Erythroblast (primary cell): Measurements from ENCODE around the gene RALGAPA1.
A peak's percentile ranks its signal among the peaks of the same experiment; 100 is the strongest.
"Not testable (repeated sequence)": the region's sequence is repeated elsewhere in the genome, so short reads cannot be mapped to it uniquely, and the experiment has no call there.

Experiments
- DNase-seq, 2 experiments: peaks; one replicate each; lab custom pipeline; 2025; lab: John Stamatoyannopoulos, UW
- GATA1 ChIP-seq: IDR thresholded peaks from 2 replicates; pipeline ENCODE4 v1.6.1; 2011; ENCODE audit warnings: low read depth, mild to moderate bottlenecking, control low read depth, low read length, moderate library complexity
- POLR2A ChIP-seq: IDR thresholded peaks from 2 replicates; pipeline ENCODE4 v1.6.1; 2011; ENCODE audit warnings: mild to moderate bottlenecking, low read length

RALGAPA1 gene

DNA sequence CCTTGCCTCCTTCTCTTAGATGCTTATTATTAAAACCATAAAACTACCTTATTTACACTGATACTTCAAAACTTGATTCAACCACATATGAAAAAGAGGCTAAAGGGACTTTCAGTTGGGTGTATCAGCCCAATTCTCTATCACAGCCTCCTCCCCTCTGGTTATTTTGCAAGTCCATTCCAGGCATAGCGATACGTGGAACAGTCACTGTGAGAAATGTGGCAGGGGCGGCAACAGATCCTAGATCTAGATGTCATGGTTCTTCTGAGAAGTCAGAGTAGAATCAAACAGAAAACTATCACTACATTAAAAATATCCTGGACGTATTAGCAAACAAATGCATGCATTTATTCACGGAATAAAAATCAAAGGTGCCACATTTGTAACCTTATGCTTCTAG, 83.2 kb downstream of the RALGAPA1 start:
- no peak for DNase-seq

DNA sequence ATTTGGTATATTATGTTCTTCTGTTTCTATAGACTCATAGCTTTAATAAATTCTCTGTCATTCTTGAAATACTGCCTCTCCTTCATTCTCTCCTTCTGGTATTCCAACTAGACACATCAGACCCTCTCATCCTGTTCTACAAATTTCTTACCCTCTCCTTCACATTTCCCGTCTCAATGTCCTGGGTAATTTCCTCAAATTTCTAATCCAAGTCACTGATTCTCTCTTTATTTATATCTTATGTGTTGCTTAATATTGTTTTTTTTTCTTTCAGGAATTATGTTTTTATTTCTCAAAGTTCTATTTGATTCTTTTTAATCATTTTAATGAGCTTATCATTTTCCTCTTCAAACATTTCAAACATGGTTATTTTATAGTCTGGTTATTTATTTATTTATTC, 94.0 kb downstream of the RALGAPA1 start:
- no peak for DNase-seq
- TF ChIP-seq GATA1 (no peak), POLR2A (no peak)

More for the DNA sequence above, 83.2 kb downstream of the RALGAPA1 start:
- TF ChIP-seq GATA1 (no peak), POLR2A (no peak)

DNA sequence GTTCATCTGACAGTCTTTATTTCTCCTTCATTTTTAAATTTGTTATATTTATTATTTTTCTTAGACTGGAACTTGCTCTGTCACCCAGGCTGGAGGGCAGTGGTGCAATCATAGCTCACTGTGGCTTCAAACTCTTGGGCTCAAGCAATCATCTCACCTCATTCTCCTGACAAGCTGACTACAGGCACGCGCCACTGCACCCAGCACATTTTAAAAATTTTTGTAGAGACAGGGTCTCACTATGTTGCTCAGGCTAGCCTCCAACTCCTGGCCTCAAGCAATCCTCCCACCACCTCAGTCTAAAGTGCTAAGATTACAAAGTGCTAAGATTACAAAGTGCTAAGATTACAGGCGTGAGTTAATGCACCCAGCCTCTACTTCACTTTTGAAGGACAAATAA, 96.6 kb downstream of the RALGAPA1 start:
- TF ChIP-seq POLR2A (no peak), GATA1 (no peak)
- DNase-seq: no peak

DNA sequence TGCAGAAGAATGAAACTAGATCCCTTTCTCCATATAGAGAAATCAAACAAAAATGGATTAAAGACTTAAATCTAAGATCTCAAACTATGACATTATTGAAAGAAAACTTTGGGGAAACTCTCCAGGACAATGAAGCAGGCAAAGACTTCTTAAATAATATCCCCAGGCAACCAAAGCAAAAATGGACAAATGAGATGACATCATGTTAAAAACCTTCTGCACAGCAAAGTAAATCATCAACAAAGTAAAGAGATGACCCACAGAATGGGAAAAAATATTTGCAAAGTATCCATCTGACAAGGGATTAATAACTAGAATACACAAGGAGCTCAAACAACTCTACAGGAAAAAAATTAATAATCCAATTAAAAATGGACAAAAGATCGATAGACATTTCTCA, 101.0 kb downstream of the RALGAPA1 start:
- TF ChIP-seq POLR2A (no peak), GATA1 (no peak)
- DNase-seq: no peak

DNA sequence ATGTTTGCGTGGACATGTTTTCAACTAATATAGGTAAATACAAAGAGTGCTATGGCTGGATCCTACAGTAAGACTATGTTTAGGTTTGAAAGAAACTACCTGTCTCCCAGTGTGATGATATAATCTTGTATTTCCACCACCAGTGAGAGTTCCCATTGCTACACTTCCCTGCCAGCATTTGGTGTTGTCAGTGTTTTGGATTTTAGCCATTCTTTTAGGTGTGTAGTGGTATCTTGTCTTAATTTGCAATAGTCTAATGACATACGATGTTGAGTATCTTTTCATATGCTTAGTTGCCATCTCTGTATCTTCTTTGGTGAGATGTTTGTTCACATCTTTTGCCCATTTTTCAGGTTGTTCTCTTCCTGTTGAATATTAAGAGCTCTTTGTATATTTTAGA, 103.5 kb downstream of the RALGAPA1 start:
- TF ChIP-seq POLR2A: no peak
- TF ChIP-seq GATA1: no peak
- DNase-seq: no peak

DNA sequence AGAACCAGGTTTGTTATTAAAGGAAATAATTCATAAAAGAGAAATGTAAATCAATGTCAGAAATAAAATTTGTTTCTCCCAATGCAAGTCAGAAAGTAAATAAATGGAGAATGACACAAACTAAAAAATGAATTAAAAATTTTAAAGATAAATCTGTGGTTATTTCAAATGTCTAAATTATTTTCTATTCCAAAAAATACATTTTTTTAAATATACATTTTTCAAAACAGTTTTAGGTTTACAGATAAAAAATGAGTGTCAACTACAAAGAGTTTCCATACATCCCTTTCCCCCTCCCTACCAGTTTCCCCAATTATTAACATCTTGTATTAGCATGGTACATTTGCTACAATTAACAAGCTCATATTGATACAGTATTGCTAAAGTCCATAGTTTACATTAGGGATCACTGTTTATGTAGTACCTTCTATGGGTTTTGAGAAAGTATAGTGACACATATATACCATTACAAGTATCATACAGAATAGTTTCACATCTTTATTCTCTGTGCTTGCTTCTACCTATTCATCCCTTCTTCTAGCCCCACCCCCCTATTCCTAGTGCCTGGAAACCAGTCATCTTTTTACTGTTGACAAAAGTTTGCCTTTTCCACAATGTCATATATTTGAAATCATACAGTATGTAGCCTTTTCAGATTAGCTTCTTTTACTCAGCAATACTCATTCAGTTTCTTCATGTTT, 104.2 kb downstream of the RALGAPA1 start:
- DNase-seq: no peak
- TF ChIP-seq POLR2A: no peak
- TF ChIP-seq GATA1: no peak

DNA sequence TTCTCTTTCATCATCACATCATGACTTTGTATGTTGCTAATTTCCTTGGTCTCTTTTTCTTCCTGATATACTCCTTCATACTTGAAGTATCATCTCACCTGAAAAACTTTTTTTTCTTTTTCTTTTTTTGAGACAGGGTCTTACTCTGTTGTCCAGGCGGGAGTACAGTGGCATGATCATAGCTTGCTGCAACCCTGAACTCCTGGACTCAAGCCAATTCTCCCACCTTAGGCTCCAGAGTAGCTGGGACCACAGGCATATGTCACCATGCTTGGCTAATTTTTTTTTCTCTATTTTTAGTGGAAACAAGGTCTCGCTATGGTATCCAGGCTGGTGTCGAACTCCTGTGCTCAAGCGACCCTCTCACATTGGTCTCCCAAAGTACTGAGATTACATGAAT, 107.6 kb downstream of the RALGAPA1 start:
- no peak for DNase-seq
- TF ChIP-seq POLR2A: no peak
- no peak for TF ChIP-seq GATA1

DNA sequence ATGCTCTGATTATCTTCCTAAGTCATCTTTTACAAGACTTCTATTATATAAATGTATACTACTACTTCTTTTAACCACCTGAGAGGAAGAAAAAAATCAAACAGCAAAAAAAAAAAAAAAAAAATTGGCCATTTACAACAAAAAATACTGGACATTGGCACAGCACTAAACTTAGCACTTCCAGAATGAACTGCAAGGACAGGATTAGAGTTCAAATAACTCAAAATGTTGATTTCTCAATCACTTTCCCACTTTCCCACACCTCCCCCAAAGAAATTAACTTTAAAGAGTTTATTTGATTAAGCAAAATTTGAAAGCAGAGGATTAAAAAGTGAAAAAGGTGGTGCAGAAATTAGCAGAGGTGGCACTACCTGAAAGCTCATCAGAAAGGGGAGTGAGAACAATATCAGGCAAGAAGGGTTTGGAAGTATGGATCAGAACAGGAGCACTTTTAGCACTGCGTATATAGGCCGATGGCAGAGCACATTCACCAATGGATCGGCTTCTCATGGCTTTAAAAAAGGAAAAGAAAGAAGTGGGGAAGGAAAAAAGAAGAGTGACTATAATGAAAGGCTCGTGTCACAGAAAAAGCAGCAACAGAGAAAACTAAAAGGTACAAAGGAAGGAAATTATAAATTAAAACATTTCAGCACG, 109.2 kb downstream of the RALGAPA1 start:
- TF ChIP-seq POLR2A: no peak
- TF ChIP-seq GATA1: no peak
- no peak for DNase-seq

DNA sequence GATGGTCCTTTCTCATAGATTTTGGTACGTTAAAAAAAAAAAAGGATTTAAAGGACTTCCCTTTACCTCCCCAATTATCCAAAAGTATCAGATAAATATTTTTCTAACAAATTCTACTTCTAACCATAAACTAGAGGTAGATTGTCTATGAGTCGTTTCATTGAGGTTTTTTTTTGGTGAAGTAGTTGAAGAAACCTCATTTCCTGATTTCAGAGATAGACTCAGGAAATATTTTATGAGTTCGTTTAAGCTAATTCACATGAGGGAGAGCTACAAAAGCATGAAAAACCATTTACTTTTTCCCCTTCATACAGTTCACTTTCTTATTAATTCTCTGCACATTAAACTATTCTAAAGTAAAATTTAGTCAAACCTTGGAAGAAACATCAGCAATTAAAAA, 112.5 kb downstream of the RALGAPA1 start:
- TF ChIP-seq POLR2A (no peak), GATA1 (no peak)
- DNase-seq: no peak

DNA sequence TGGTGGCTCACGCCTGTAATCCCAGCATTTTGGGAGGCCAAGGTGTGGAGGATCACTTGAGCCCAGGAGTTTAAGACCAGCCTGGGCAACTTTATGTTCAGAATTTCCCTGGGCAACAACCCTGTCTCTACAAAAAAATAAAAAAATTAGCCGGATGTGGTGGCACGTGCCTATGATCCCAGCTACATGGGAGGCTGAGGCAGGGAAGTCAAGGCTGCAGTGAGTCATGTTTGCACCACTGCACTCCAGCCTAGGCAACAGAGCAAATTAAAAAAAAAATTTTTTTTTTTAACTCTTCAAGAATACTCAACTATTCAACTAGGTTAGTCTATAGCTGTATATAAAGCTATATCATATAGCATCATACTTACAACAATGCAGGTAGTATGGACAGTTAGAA, 113.0 kb downstream of the RALGAPA1 start:
- TF ChIP-seq GATA1: no peak
- TF ChIP-seq POLR2A: no peak
- no peak for DNase-seq

DNA sequence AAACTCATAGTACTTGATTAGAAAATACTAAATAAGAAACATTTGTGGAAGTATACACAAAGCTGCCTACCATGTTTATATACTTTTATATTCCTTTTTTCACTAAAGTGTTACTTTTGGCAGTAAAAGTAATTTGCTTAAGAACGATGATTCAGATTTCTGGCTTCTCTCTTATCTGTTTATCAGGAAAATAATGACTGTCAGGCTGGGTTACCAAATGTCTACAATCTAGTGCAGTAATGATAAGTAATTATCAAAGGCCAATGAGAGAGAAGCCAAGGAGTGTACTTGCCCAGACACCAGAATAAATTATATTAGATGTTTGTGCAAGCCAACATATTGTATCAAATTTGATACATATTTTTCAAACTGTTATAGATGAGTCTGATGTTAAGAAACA, 113.4 kb downstream of the RALGAPA1 start:
- DNase-seq: no peak
- TF ChIP-seq GATA1: no peak
- no peak for TF ChIP-seq POLR2A

DNA sequence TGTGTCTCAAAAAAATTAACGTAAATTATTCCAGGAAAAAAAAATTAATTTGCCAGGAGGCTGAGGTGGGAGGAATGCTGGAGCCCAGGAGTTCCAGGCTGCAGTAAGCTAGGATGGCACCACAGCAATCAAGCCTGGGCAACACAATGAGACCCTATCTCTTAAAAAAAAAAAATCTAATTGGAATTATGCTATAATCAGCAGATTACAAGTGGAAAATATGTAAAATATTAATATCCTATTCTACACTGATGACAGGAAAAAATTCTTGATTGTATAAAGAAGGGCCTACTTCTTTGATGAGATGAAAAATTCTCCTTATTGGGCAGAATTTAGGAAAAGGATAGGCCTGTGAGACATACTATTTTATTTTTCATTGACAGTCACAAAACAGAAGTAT, 114.0 kb downstream of the RALGAPA1 start:
- no peak for TF ChIP-seq POLR2A
- TF ChIP-seq GATA1: no peak
- no peak for DNase-seq

DNA sequence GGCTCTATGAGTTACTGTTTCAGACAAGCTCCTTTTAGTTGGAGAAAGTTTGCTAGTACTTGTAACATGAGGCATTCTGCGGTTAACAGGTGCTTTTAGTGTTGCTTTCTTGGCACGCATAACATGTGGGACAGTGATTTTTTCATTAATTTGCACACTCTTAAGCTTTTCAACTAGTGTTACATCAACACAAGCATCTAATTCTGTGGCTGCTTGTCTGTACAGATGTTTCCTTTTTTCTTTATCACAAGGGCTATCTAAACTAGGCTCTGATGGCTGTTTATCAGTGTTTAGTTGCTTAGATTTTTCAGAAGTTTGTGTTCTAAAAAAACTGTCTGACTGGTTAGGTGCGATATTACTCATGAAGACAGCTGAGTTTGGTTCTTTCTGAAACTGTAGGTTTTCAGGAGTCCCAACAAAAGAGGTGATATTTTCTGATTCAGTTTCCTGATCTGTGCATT, 120.1 kb downstream of the RALGAPA1 start:
- no peak for TF ChIP-seq POLR2A
- no peak for TF ChIP-seq GATA1
- DNase-seq: no peak

DNA sequence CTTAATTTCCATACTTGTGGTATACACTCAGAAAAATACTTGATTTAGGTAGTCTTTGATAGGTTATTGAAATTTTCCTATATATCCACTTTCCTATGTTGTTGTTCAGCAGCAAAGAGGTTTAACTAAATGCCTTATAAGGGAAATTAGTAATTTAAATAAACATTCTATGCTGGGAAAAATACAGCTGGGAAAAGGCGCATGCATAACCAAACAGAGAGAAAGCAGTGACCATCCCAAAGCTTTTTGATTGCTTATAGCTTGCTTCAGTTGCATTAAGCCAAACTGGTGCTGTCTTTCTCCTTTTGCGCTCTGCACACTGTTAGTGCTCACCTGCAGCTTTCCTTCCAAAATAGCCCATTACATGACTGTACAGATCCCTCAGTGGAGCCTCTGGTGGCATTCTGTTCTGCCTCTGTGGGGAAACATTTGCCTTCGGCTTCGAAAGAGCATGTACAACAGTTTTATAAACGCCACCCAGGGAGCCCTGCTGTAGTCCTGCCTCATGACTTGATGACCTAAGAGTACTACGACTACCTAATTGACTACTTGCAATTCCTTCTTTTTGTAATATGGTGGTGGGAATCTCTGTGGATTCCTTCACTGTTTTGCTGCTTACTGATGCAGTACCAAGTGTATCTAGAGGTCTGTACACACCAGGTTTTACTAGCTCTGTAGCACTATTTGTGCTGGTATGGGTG, 120.8 kb downstream of the RALGAPA1 start:
- TF ChIP-seq POLR2A: no peak
- TF ChIP-seq GATA1: no peak
- DNase-seq: no peak

DNA sequence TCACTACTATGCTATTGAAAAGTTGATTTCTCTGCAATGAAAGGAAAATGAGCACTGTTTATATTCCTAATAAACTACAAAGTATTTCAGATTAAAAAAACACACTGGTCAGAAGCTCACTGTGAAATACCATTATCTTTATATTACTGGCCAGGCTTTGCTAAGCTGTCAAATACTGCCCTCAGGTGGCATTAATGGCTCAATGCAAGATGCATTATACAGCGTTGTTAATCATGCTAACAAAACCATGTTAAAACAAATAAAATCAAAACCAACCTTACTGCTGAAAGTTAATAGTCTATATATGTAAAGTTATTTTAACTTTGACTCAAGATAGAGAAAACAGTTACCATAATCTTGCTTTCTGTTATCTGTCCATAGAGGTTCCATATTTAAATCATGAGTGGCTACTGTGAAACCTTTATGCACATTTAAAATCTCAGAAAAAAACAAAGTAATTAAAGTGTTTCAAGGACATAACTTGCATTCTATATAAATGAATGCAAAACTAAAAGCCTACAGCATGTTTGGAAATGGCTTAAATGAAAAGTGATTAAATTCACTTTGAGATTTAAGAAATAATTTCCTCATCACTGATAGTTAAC, 121.7 kb downstream of the RALGAPA1 start:
- TF ChIP-seq GATA1 (no peak), POLR2A (no peak)
- peak; percentile 58 to 69 for DNase-seq

DNA sequence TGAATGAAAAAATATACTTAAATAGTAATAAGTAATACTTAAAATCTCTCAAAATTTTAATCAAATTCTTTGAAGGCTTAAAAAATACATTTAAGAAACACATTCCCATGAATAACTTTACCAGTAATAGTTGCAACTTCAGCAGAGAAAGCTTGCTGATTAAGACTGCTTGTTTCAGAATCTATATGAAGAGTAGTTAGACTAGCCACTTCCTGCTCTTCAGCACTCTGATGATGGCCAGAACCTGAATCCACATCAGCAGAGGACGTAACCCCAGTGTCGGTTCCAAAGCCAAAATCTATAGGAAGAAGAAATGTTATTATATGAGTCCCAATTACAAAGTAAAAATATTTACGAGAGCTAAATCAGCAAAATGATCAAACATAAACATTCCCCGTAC, 125.4 kb downstream of the RALGAPA1 start:
- not testable (repeated sequence) for DNase-seq
